ENCODE data around the gene VDAC2.
"Not testable (repeated sequence)": the region's sequence is repeated elsewhere in the genome, so short reads cannot be mapped to it uniquely, and the experiment has no call there.

GRCh38 chr10:75221492-75221891 is 10.9 kb downstream of the VDAC2 start:
- not testable (repeated sequence) for TF ChIP-seq ZNF384 (IDR thresholded peaks at IDR 0.05); FOXM1 (IDR thresholded peaks at IDR 0.05; ENCODE audit: borderline replicate concordance); BHLHE40 (IDR thresholded peaks at IDR 0.05; ENCODE audit: borderline replicate concordance); NFRKB (IDR thresholded peaks at IDR 0.05); SUZ12 (IDR thresholded peaks at IDR 0.05); TARDBP (IDR thresholded peaks at IDR 0.05); LEF1 (IDR thresholded peaks at IDR 0.05; ENCODE audit: borderline replicate concordance); PKNOX1 (IDR thresholded peaks at IDR 0.05); HDGF (IDR thresholded peaks at IDR 0.05; ENCODE audit: borderline replicate concordance); ELF4 (IDR thresholded peaks at IDR 0.05)
